ENCODE data around the gene BPI. TPM values are rescaled to one million over a fixed set of nuclear protein-coding genes. Genes with fewer than 3 reads are reported as not detected.

The BPI gene
- total RNA-seq, 2 donors from 2014 or later: 0.41 to 4.5 TPM

- intact Hi-C loops (cut with DNase I): no loop called here
- no peak for DNase-seq (ENCODE audit: low spot score)
- H3K27ac ChIP-seq: peak overlapping the region; percentile 75 to 84
- TF ChIP-seq POLR2A (IDR thresholded peaks at IDR 0.05): no peak
- no peak for TF ChIP-seq CTCF (IDR thresholded peaks at IDR 0.05)
- TF ChIP-seq POLR2AphosphoS5 (IDR thresholded peaks at IDR 0.05): no peak
- H3K27me3 ChIP-seq (replicated peaks; ENCODE audit: insufficient read depth): no peaks in the 10 kb centered on the region
- H3K4me1 ChIP-seq (replicated peaks): no peaks in the 10 kb centered on the region
- 6% methylated on average over 5 of the region's 5 CpGs for WGBS
- H3K4me3 ChIP-seq: peak overlapping the region; percentile 32 to 33
- no peaks in the 10 kb centered on the region for H3K9me3 ChIP-seq
- no peaks in the 10 kb centered on the region for H3K36me3 ChIP-seq
Observed at GRCh38 chr20:38260025-38260377, 44.0 kb upstream of the BPI start.

GRCh38 chr20:38260378-38261053, 43.4 kb upstream of the BPI start, which contains the start of gene KIAA1755:
Gene KIAA1755 (minus strand): TSS chr20:38260735. CDS start chr20:38260500, 235 bp downstream.
- intact Hi-C loops (cut with DNase I): no loop called here
- Histone ChIP-seq H3K36me3 (no peaks in the 10 kb centered on the region), H3K9me3 (no peaks in the 10 kb centered on the region), H3K4me3 (peak within 1 kb of the TSS; percentile 32 to 33), H3K27ac (peak within 1 kb of the TSS; percentile 75 to 84), H3K4me1 (replicated peaks) (no peaks in the 10 kb centered on the region), H3K27me3 (replicated peaks; ENCODE audit: insufficient read depth) (no peaks in the 10 kb centered on the region)
- WGBS: 4% methylated on average over 43 of the region's 65 CpGs
- no peak for TF ChIP-seq POLR2A (IDR thresholded peaks at IDR 0.05)
- TF ChIP-seq CTCF (IDR thresholded peaks at IDR 0.05): no peak
- no peak for TF ChIP-seq POLR2AphosphoS5 (IDR thresholded peaks at IDR 0.05)
- DNase-seq (ENCODE audit: low spot score): no peak

DNA sequence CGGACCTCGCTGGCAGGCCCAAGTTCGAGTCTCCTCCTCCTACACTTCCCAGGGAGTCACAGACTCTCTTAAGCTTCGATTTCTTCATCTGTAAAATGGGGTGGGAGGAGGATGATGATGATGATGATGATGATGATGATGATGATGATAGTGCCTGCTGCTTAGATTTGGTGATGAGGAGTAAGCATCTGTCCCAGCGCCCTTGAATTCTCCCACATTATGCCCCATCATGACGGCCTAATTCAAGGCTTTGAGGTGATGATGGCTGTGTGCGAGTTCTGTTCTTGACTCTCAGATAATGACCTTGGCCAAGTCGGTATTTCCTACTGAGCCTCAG, 42.9 kb upstream of the BPI start:
- peak overlapping the region; percentile 32 to 33 for H3K4me3 ChIP-seq
- DNase-seq (ENCODE audit: low spot score): no peak
- peak overlapping the region; percentile 75 to 84 for H3K27ac ChIP-seq
- intact Hi-C loops (cut with DNase I): no loop called here
- H3K9me3 ChIP-seq: no peaks in the 10 kb centered on the region
- H3K27me3 ChIP-seq (replicated peaks; ENCODE audit: insufficient read depth): no peaks in the 10 kb centered on the region
- H3K36me3 ChIP-seq: no peaks in the 10 kb centered on the region
- H3K4me1 ChIP-seq (replicated peaks): no peaks in the 10 kb centered on the region
- WGBS: 47% methylated on average over 8 of the region's 8 CpGs
- TF ChIP-seq POLR2AphosphoS5 (IDR thresholded peaks at IDR 0.05): no peak
- TF ChIP-seq POLR2A (IDR thresholded peaks at IDR 0.05): no peak
- no peak for TF ChIP-seq CTCF (IDR thresholded peaks at IDR 0.05)

DNA sequence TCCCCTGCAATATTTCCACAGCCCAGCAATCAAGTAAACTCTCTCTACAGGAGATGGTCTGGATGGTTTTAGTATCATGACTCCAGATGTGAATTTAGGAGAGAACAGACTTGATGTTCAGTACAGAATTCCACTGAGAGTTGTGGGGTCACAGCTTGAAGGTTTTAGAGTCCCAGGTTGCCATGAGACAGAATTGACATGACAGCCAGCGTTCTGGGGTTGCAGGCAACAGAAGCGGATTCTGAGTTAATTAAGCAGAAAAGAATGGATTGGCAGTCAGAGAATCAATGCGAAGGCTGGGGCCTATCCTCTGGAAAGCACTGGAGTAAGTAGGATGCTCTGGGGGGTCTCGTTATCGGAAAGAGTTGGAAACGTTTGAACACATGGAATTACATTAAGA, 41.0 kb upstream of the BPI start:
- Histone ChIP-seq H3K4me1 (replicated peaks) (no peaks in the 10 kb centered on the region), H3K27ac (no peak overlapping the region), H3K36me3 (no peaks in the 10 kb centered on the region), H3K27me3 (replicated peaks; ENCODE audit: insufficient read depth) (no peaks in the 10 kb centered on the region), H3K9me3 (no peaks in the 10 kb centered on the region), H3K4me3 (no peak overlapping the region)
- WGBS: 88% methylated on average over 6 of the region's 6 CpGs
- TF ChIP-seq CTCF (IDR thresholded peaks at IDR 0.05): no peak
- no peak for TF ChIP-seq POLR2A (IDR thresholded peaks at IDR 0.05)
- no peak for TF ChIP-seq POLR2AphosphoS5 (IDR thresholded peaks at IDR 0.05)
- intact Hi-C loops (cut with DNase I): no loop called here
- no peak for DNase-seq (ENCODE audit: low spot score)

DNA sequence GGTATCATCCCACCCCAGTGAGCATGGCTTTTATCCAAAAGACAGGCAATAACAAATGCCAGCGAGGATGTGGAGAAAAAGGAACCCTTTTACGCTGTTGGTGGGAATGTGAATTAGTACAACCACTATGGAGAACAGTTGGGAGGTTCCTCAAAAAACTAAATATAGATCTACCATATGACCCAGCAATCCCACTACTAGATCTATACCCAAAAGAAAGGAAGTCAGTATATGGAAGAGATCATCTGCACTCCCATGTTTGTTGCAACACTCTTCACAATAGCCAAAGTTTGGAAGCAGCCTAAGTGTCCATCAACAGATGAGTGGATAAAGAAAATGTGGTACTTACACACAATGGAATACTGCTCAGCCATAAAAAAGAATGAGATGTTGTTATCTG, 37.5 kb upstream of the BPI start:
- TF ChIP-seq CTCF (IDR thresholded peaks at IDR 0.05): no peak
- no peak for TF ChIP-seq POLR2A (IDR thresholded peaks at IDR 0.05)
- no peak for TF ChIP-seq POLR2AphosphoS5 (IDR thresholded peaks at IDR 0.05)
- no peak for DNase-seq (ENCODE audit: low spot score)
- no peaks in the 10 kb centered on the region for H3K9me3 ChIP-seq
- H3K27me3 ChIP-seq (replicated peaks; ENCODE audit: insufficient read depth): no peaks in the 10 kb centered on the region
- H3K36me3 ChIP-seq: no peaks in the 10 kb centered on the region
- H3K27ac ChIP-seq: no peak overlapping the region
- intact Hi-C loops (cut with DNase I): no loop called here
- no peaks in the 10 kb centered on the region for H3K4me1 ChIP-seq (replicated peaks)
- 84% methylated on average over 2 of the region's 2 CpGs for WGBS
- no peak overlapping the region for H3K4me3 ChIP-seq
